ENCODE data around the gene KNSTRN.

- no peak for TF ChIP-seq CTCF (conservative IDR thresholded peaks at IDR 0.05; ENCODE audit: low read depth, low read length)
- no peak for TF ChIP-seq EZH2 (IDR thresholded peaks at IDR 0.05; ENCODE audit: borderline replicate concordance, low read depth, low read length, poor library complexity, severe bottlenecking)
Measured at GRCh38 chr15:40382580-40383456, at the start of gene KNSTRN.
